Activated effector memory CD4-positive, alpha-beta T cell treated with Interleukin-2 at 50 U/mL for 16 hours (primary cell): Measurements from ENCODE around the gene EXOSC10.
"Not testable (repeated sequence)": the region's sequence is repeated elsewhere in the genome, so short reads cannot be mapped to it uniquely, and the experiment has no call there.

ENCODE experiments used
- DNase-seq: peaks from one replicate; pipeline ENCODE4 v3.0.0-alpha.2; 2020

EXOSC10 gene

GRCh38 chr1:11042995-11043874, 56.4 kb downstream of the EXOSC10 start:
- DNase-seq, result no peak

- no peak for DNase-seq
Observed at GRCh38 chr1:11042065-11042464, 57.6 kb downstream of the EXOSC10 start.

- no peak for DNase-seq
Observed at GRCh38 chr1:11041048-11041447, 58.6 kb downstream of the EXOSC10 start.

GRCh38 chr1:11040105-11040429, 59.6 kb downstream of the EXOSC10 start:
- not testable (repeated sequence) for DNase-seq

- DNase-seq, result no peak
Observed at GRCh38 chr1:11039351-11040104, 60.1 kb downstream of the EXOSC10 start.

- DNase-seq, result peak; percentile 77
Observed at GRCh38 chr1:11037740-11038182, 61.9 kb downstream of the EXOSC10 start.

- not testable (repeated sequence) for DNase-seq
Observed at GRCh38 chr1:11037019-11037739, 62.5 kb downstream of the EXOSC10 start.

- DNase-seq, result no peak
Observed at GRCh38 chr1:11031624-11032262, 67.9 kb downstream of the EXOSC10 start.

GRCh38 chr1:11030865-11031264, 68.8 kb downstream of the EXOSC10 start:
- DNase-seq, result no peak

GRCh38 chr1:11028018-11028417, 71.7 kb downstream of the EXOSC10 start:
- no peak for DNase-seq

GRCh38 chr1:11027316-11027715, 72.4 kb downstream of the EXOSC10 start:
- DNase-seq, result no peak

GRCh38 chr1:11026903-11027302, 72.8 kb downstream of the EXOSC10 start:
- no peak for DNase-seq

- no peak for DNase-seq
Observed at GRCh38 chr1:11026052-11026451, 73.6 kb downstream of the EXOSC10 start.

GRCh38 chr1:11025618-11026017, 74.1 kb downstream of the EXOSC10 start:
- DNase-seq, result no peak

- no peak for DNase-seq
Observed at GRCh38 chr1:11024874-11025203, 74.8 kb downstream of the EXOSC10 start.

GRCh38 chr1:11024154-11024873, 75.4 kb downstream of the EXOSC10 start:
- DNase-seq, result no peak

GRCh38 chr1:11023201-11023600, 76.5 kb downstream of the EXOSC10 start:
- no peak for DNase-seq

GRCh38 chr1:11019971-11020370, 79.7 kb downstream of the EXOSC10 start:
- no peak for DNase-seq

GRCh38 chr1:11019358-11019757, 80.3 kb downstream of the EXOSC10 start:
- not testable (repeated sequence) for DNase-seq
